Kidney capillary endothelial cell (primary cell): ENCODE measurements around the gene SMIM22.
"Not testable (repeated sequence)": the region's sequence is repeated elsewhere in the genome, so short reads cannot be mapped to it uniquely, and the experiment has no call there.

ENCODE experiments used
- DNase-seq: peaks from one replicate; pipeline ENCODE4 v3.0.0-alpha.2; 2018; ENCODE audit warnings: low spot score

The SMIM22 gene

DNA sequence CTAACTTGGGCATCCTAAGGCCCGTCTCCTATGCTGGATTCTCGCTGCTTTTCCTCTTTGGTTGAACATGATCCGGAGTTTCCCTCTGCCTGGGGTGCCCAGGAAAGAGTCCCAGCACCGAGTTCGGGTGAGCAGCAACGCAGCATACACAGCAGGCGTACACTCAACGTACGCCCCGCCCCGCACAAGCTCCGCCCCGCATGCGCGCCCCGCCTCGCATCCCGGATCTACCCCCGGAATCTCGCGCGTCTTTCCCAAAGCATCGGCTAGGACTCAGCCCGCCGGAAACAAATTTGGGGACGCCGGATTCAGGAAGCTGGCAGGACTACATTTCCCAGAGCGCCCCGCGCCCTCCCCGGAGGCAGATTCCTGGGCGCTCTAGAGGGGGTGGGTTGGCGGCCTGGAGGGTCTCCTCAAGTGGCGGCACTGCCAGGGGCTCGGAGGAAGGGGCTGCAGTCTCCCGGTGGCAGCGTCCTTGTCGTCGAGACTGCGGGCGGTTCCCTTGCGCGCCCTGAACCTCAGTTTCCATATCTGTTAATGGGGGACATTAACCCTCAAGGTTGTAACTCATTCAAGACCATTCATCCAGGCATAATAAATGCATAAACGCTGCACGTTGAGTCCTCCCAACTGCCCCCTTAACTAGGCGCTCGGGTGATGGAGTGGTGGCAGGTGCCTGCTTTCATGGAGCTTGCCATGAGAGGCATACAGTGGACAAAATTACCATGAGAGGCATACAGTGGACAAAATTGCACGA lies 26.4 kb upstream of the SMIM22 start:
- DNase-seq: peak; percentile 86

DNA sequence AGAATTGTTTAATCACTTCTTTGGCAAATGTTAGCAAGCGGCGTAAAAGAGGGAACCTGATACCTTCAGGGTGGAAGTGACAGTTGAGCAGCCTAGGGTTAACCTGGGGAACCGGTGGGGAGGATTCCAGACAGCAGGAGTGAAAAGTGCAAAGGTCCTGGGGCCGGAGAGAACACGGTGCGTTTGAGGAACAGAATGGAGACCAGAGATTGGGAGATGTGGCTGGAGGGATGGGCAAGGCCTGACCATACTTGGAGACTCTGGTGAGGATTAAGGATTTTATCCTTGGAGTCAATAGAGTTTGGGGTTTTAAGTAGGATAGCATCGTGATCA lies 25.9 kb upstream of the SMIM22 start:
- DNase-seq: no peak

- DNase-seq: no peak
Observed at GRCh38 chr16:4771646-4772045, 23.5 kb upstream of the SMIM22 start.

DNA sequence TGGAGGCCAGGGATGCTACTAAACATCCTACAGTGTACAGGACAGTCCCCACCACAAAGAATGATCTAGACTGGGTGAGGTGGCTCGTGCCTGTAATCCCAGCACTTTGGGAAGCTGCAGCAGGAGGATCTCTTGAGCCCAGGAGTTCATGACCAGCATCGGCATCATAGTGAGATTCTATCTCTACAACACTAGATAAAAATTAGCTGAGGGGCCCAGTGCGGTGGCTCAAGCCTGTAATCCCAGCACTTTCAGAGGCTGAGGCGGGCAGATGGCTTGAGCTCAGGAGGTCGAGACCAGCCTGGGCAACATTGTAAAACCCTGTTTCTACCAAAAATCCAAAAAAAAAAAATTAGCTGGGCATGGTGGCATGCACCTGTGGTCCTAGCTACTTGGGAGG lies 22.8 kb upstream of the SMIM22 start:
- no peak for DNase-seq

DNA sequence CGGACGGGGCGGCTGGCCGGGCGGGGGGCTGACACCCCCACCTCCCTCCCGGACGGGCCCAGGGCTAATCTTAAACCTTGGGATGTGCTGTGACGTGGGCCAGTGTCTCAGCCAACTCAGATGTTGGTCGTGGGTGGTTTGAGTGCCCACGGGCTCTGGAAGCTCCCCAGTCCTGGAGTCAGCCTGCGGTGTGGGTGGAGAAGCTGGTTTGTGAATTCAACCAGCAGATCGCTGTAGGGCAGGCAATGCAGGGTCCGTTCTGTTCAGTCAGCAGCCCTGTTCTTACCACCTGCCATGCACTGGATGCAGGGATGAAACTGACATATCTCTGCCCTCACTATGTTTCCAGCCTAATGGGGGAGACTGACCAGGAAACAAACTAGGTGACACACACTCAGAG lies 20.2 kb upstream of the SMIM22 start:
- DNase-seq: no peak

DNA sequence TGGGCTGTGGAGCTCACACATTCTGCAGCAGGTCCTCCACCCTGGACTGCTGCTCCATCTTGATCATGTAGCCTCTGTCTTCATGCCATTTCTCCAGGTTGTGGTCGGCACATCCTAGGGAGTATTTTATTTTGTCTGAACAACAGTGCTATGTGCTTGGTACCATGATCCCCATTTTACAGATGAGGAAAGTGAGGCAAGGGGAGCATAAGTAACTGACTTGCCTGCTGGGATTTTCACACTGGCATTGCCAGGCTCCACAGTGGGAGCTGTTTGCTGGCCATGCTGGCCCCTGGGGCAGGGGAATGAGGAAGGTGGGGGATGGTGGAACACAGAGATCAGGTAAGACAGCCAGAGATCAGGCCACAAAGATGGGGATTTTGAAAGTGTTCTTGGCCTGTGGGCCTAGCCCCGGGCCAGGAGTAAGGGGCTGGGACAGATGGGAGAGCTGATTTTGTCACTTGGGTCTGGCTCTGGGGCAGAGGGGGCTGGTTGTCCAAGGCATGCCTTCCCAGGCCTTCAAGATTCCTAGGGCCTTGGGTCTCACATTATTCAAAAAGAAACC lies 18.9 kb upstream of the SMIM22 start:
- DNase-seq: no peak

- DNase-seq: no peak
Observed at GRCh38 chr16:4777339-4778049, 17.7 kb upstream of the SMIM22 start.

DNA sequence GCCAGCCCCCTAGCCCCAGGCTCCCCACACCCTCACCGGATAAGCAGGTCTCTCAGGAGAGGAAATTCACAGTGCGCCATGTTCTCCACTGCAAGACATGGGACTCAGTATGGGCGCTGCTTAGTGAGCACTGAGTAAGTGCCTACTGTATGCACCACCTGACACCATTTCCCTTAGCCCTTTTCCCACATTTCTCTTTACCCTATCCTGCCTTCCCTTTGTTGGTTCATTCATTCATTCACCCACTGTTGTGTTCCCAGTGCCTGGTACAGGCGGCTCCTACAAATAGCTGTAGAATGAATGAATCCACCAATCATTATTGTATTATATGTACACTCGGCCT lies 17.1 kb upstream of the SMIM22 start:
- DNase-seq: no peak

GRCh38 chr16:4780235-4780634 lies 14.9 kb upstream of the SMIM22 start:
- peak; percentile 12 for DNase-seq

- DNase-seq: no peak
Observed at GRCh38 chr16:4783251-4783950, 11.8 kb upstream of the SMIM22 start.

GRCh38 chr16:4783951-4784336 lies 11.2 kb upstream of the SMIM22 start:
- DNase-seq: no peak

GRCh38 chr16:4784444-4784987 lies 10.7 kb upstream of the SMIM22 start:
- DNase-seq: not testable (repeated sequence)

DNA sequence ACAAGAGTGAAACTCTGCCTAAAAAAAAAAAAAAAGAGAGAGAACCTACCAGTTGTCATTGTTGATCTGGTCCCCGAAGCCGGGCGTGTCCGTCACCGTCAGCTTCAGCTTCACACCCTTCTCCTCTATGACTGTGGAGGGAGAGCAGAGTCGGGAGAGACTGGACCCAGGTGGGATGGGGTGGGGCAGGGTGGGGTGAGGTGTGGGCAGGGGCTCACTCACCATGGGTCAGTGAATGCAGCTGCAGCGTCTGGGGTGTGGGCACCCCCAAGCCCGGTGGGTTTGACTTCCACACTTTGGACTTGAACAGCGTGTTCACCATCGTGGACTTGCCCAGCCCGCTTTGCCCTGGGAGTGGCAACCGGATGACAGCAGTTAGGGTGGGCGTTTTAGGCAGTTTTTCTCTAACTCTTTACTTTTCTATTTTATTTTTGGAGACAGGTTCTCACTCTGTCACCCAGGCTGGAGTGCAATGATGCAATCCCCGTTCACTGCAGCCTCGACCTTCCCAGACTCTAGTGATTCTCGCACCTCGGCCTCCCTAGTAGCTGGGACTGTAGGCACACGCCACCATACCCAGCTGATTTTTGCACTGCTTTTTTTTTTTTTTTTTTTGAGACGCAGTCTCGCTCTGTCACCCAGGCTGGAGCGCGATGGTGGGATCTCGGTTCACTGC lies 9.3 kb upstream of the SMIM22 start:
- DNase-seq: no peak

GRCh38 chr16:4787068-4787467 lies 8.1 kb upstream of the SMIM22 start:
- no peak for DNase-seq

- no peak for DNase-seq
Observed at GRCh38 chr16:4787627-4788482, 7.3 kb upstream of the SMIM22 start, which contains the start of gene SEPTIN12. Gene SEPTIN12, minus strand, starts transcription at chr16:4788345. Its CDS starts 700 bp downstream, at chr16:4787645.

DNA sequence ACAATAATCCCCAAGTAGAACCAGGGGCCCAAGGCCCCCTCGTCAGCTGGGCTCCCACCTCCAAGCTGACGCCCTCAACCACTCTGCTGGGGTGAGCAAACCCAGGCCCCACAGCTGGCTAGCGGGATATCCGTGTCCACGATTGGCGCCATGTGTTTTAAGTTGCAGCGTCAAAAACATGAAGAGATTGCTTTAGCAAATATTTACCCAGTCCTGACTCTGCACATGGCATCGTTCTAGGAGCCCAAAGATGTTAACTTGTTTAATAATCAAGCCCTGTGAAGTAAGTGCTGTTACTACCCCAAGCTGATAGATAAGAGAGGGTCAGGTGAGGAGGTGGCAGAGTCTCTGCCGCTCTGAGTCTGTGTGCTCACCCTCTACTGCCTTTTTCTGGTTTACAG lies 6.7 kb upstream of the SMIM22 start:
- no peak for DNase-seq

DNA sequence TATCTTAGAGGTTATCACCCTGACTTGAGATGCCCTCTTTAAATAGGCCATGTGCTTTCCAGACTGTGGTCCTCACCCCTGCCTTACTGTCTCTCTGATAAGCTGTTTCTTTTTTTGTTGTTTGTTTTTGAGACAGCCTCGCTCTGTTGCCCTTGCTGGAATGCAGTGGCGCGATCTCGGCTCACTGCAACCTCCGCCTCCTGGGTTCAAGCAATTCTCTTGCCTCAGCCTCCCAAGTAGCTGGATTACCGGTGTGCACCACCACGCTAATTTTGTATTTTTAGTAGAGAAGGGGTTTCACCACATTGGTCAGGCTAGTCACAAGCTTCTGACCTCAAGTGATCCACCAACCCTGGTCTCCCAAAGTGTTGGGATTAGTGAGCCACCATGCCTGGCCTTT lies 6.3 kb upstream of the SMIM22 start:
- no peak for DNase-seq

GRCh38 chr16:4790261-4790660 lies 4.9 kb upstream of the SMIM22 start:
- DNase-seq: no peak

GRCh38 chr16:4790871-4791270 lies 4.3 kb upstream of the SMIM22 start:
- no peak for DNase-seq

DNA sequence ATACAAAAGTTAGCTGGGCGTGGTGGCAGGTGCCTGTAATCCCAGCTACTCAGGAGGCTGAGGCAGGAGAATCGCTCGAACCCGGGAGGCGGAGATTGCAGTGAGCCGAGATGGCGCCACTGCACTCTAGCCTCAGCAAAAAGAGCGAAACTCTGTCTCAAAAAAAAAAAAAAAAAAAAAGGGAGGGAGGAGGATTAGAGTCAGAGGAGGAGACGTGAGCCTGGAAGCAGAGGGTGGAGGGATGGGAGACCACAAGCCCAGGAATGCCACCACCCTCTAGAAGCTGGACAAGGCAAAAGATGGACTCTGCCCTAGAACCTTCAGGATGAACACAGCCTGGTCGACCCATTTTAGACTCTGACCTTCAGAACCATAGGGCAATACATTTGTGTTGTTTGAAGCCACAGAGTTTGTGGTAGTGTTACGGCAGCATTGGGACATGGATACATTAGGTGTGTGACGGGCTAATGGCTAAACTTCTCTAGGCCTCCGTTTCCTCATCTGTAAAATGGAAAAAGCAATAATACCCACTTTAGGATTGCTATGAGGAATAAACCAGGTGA lies 2.1 kb upstream of the SMIM22 start:
- no peak for DNase-seq
